ENCODE measurements around the gene ZNF587.

- TF ChIP-seq POLR2A (IDR thresholded peaks at IDR 0.05; ENCODE audit: low read depth, low read length) (no peak), TAF1 (IDR thresholded peaks at IDR 0.05; ENCODE audit: borderline replicate concordance, low read depth, low read length) (no peak)
These were observed 49.0 kb upstream of the ZNF587 start for GRCh38 chr19:57800696-57801095.
